Measurements from ENCODE around the gene PRKAR2A. TPM values are rescaled to one million over a fixed set of nuclear protein-coding genes. Genes with fewer than 3 reads are reported as not detected.

The PRKAR2A gene
- total and polyA plus RNA-seq, 10 of the 15 experiments (the other 5 are each of a cell fraction or from before 2014, with no cell fraction given) = 9.8 to 46.2 (median 13.2) TPM

DNA sequence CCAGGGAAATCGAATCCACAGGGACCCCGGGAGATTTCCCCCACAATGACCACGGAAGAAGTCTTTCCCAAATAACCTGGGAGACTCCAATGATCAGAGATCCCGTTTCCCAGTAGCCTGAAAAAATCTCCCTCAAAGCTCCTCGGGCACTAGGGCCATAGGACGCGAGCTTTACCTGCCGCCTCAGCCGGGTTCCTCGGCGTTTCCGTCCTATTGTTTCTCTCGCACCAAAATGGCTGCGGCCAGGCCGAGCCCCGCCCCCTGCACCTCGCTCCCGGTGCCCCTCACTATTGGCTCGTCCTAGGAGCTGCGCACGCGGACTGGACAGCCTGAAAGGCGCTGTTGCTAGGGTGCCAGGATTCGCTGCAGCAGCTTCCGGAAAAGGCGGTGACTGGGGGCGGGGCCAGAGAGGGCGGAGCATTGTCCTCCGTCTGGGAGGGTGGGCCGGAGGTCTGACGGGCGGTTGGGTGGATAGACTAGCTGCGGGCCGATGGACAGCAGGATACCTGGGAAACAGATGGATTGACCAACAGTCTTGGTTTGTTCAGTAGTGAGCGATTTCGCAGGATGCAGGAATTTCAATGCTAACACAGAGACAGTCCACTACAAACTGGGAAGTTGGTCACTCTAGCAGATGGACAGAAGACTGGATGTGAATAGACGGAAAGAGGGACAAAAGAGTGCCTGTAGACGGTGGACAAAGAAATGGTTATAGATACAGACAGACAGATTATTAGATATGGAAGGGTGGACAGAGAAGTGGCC lies 130.5 kb downstream of the PRKAR2A start, which contains the start of gene IP6K2:
TSS of gene IP6K2 (minus strand) at position 240 of the 765 bp plus-strand sequence. CDS start 21,930 bp downstream, outside the sequence.
- Histone ChIP-seq H2AFZ (ENCODE audit: control insufficient read depth, low read depth, low read length) (peak within 1 kb of the TSS; percentile 100), H3K27me3 (replicated peaks in 1 of 2; ENCODE audit: control insufficient read depth in 2 of 2, insufficient read depth in 2 of 2, low read length in 1 of 2) (no peaks in the 10 kb centered on the region), H3K4me2 (ENCODE audit: control insufficient read depth, insufficient read depth) (peak within 1 kb of the TSS; percentile 99), H3K36me3 (ENCODE audit: control insufficient read depth in 2 of 2, insufficient read depth in 2 of 2, low read length in 1 of 2) (peaks cover 0 to 6% of the 10 kb centered on the region in 2 experiments; a peak in 2 of 4 replicates), H3K27ac (ENCODE audit: control insufficient read depth, insufficient read depth) (peak within 1 kb of the TSS; percentile 97), H3K9me3 (replicated peaks; ENCODE audit: control insufficient read depth, insufficient read depth, low read length) (no peaks in the 10 kb centered on the region), H4K20me1 (ENCODE audit: control insufficient read depth, insufficient read depth) (no peaks in the 10 kb centered on the region), H3K79me2 (ENCODE audit: control insufficient read depth, insufficient read depth, low read length) (peaks cover 46% of the 10 kb centered on the region), H3K9ac (ENCODE audit: control insufficient read depth, insufficient read depth, low read length) (peak within 1 kb of the TSS; percentile 99), H3K4me3 (peak within 1 kb of the TSS; percentile 90), H3K4me1 (ENCODE audit: control insufficient read depth, insufficient read depth, low read length) (peaks cover 10% of the 10 kb centered on the region)
- POLR2A ChIA-PET = interaction anchor here (0.5 to 2.2 kb wide), 10 partner anchors 9 to 1161 kb away, joined by 3 to 8 read pairs (median 4); partner anchors contain the start of genes NCKIPSD and PFKFB4
- intact Hi-C loops (cut with micrococcal nuclease; ENCODE audit: unreplicated experiment) = no loop called here
- DNase-seq (ENCODE audit: low read depth, low spot score) (peak; percentile 89), ATAC-seq (peak; percentile 99), FAIRE-seq (peak; percentile 91)
- 1% methylated on average over 38 of the region's 38 CpGs for WGBS (ENCODE audit: insufficient coverage, insufficient replicate concordance, low lambda C conversion rate, missing lambda C conversion rate)
- in situ Hi-C loops (cut with MboI) = no loop called here
- CTCF ChIA-PET = interaction anchor here (0.6 to 3.3 kb wide), 11 partner anchors 8 to 305 kb away, joined by 3 to 14 read pairs (median 4); partner anchors contain the start of genes NCKIPSD and NDUFAF3
- no TSS peak for BruUV-seq (replicated peaks)
- RAD21 ChIA-PET (ENCODE audit: unreplicated experiment) = interaction anchor here (1.0 to 1.7 kb wide), 3 partner anchors 33 to 316 kb away, joined by 3 to 4 read pairs (median 3); partner anchors contain the start of gene SLC25A20
- SMC1A ChIA-PET (ENCODE audit: uncharacterized antibody, unreplicated experiment) = interaction anchor here (0.6 to 0.9 kb wide), 4 partner anchors 21 to 235 kb away, joined by 3 read pairs; partner anchors contain the start of gene PFKFB4
- TF ChIP-seq KDM1A (IDR thresholded peaks at IDR 0.05; ENCODE audit: borderline replicate concordance) (no peak), HDGF (IDR thresholded peaks at IDR 0.05) (peak; percentile 64; the same call in 1 of the 2 replicates), RAD21 (IDR thresholded peaks at IDR 0.05; ENCODE audit: insufficient read depth, low read depth, low read length) (no peak), ZBED1 (IDR thresholded peaks at IDR 0.05; ENCODE audit: borderline replicate concordance) (no peak), RBBP5 (conservative IDR thresholded peaks at IDR 0.05) (no peak), CREB1 (IDR thresholded peaks at IDR 0.05; ENCODE audit: low read depth) (peak; percentile 75; the same call in 1 of the 2 replicates), ELK1 (IDR thresholded peaks at IDR 0.05; ENCODE audit: low read depth, low read length) (peak; percentile 50), SMAD5 (IDR thresholded peaks at IDR 0.05; ENCODE audit: low read depth) (peak; percentile 53; the same call in 1 of the 2 replicates), NR2C1 (IDR thresholded peaks at IDR 0.05) (0 out of 2 replicates have a peak, but pooled peaks have one; percentile 34), CBFB (IDR thresholded peaks at IDR 0.05; ENCODE audit: low read depth) (peak; percentile 72; the same call in 1 of the 2 replicates), RFX5 (IDR thresholded peaks at IDR 0.05; ENCODE audit: low read depth, low read length) (peak; percentile 98), ZBTB40 (IDR thresholded peaks at IDR 0.05; ENCODE audit: borderline replicate concordance) (peak; percentile 36; the same call in 1 of the 2 replicates), MEF2B (IDR thresholded peaks at IDR 0.05; ENCODE audit: partially characterized antibody, poor library complexity, severe bottlenecking) (peak; percentile 24), EP300 (IDR thresholded peaks at IDR 0.05; ENCODE audit: borderline replicate concordance in 1 of 2, control insufficient read depth in 1 of 2, low read depth in 2 of 2, low read length in 2 of 2) (0 out of 4 replicates have a peak, but pooled peaks of 1 of the 2 experiments have one; percentile 1), CHD2 (IDR thresholded peaks at IDR 0.05; ENCODE audit: borderline replicate concordance, low read depth, low read length) (peak; percentile 69; the same call in 1 of the 2 replicates), PAX8 (IDR thresholded peaks at IDR 0.05) (peak; percentile 15; the same call in 1 of the 2 replicates)
- TF ChIP-seq, protein P1, sequence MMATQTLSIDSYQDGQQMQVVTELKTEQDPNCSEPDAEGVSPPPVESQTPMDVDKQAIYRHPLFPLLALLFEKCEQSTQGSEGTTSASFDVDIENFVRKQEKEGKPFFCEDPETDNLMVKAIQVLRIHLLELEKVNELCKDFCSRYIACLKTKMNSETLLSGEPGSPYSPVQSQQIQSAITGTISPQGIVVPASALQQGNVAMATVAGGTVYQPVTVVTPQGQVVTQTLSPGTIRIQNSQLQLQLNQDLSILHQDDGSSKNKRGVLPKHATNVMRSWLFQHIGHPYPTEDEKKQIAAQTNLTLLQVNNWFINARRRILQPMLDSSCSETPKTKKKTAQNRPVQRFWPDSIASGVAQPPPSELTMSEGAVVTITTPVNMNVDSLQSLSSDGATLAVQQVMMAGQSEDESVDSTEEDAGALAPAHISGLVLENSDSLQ (IDR thresholded peaks at IDR 0.05) = peak; percentile 65; the same call in 1 of the 2 replicates
